ENCODE data around the gene ABLIM2. TPM values are rescaled to one million over a fixed set of nuclear protein-coding genes. Genes with fewer than 3 reads are reported as not detected.

Gene ABLIM2
- polyA plus RNA-seq, 2 of the 4 experiments (the other 2 are of a cell fraction): 0.21 to 0.40 TPM

GRCh38 chr4:7974425-7974824 lies 184.2 kb downstream of the ABLIM2 start:
- peaks cover 60% of the 10 kb centered on the region for H3K4me1 ChIP-seq
- CTCF ChIA-PET: no interaction called here
- POLR2A ChIA-PET: no interaction called here
- FAIRE-seq: no peak
- no peak for DNase-seq (ENCODE audit: low read depth in 1 of 2, low spot score in 1 of 2)
- H3K4me3 ChIP-seq: no peak overlapping the region
- H3K9me3 ChIP-seq: no peaks in the 10 kb centered on the region
- TF ChIP-seq POLR2AphosphoS2 (conservative IDR thresholded peaks at IDR 0.05; ENCODE audit: low read length): no peak
- TF ChIP-seq E2F6 (IDR thresholded peaks at IDR 0.05; ENCODE audit: borderline replicate concordance, low read depth): no peak
- no peak for TF ChIP-seq FOSB (CRISPR knock-in tag; IDR thresholded peaks at IDR 0.05)
- no peak for TF ChIP-seq REST (IDR thresholded peaks at IDR 0.05)
- TF ChIP-seq HES2 (IDR thresholded peaks at IDR 0.05): no peak
- no peak for TF ChIP-seq TFCP2L1 (CRISPR knock-in tag; IDR thresholded peaks at IDR 0.05)
- TF ChIP-seq EHMT2 (IDR thresholded peaks at IDR 0.05; ENCODE audit: low read depth): no peak
- TF ChIP-seq USF2 (IDR thresholded peaks at IDR 0.05): no peak
- TF ChIP-seq CEBPB (IDR thresholded peaks at IDR 0.05): no peak
- no peak for TF ChIP-seq BCL3 (IDR thresholded peaks at IDR 0.05)
- TF ChIP-seq ELK1 (IDR thresholded peaks at IDR 0.05; ENCODE audit: low read depth, low read length): no peak
- TF ChIP-seq MAX (IDR thresholded peaks at IDR 0.05): no peak
- no peak for TF ChIP-seq POLR2A (IDR thresholded peaks at IDR 0.05; ENCODE audit: low read length)
- no peak overlapping the region for H3K27ac ChIP-seq
- ATAC-seq: no peak
- 100% methylated on average over 1 of the region's 1 CpG for WGBS (ENCODE audit: missing lambda C conversion rate)
- no peak overlapping the region for H3K4me2 ChIP-seq

GRCh38 chr4:7973545-7973981 lies 185.1 kb downstream of the ABLIM2 start:
- Histone ChIP-seq H3K4me3 (no peak overlapping the region), H3K4me1 (peaks cover 58% of the 10 kb centered on the region), H3K9me3 (no peaks in the 10 kb centered on the region), H3K4me2 (no peak overlapping the region), H3K27ac (peak overlapping the region; percentile 10 to 97; a peak in 3 of 6 replicates)
- TF ChIP-seq RNF2 (IDR thresholded peaks at IDR 0.05; ENCODE audit: borderline replicate concordance, low read depth) (no peak), JUNB (IDR thresholded peaks at IDR 0.05) (no peak), CBX8 (IDR thresholded peaks at IDR 0.05) (no peak), MYC (IDR thresholded peaks at IDR 0.05; ENCODE audit: borderline replicate concordance, low read length) (no peak), CEBPB (IDR thresholded peaks at IDR 0.05) (no peak), KDM1A (IDR thresholded peaks at IDR 0.05; ENCODE audit: low read depth) (no peak), CHD2 (IDR thresholded peaks at IDR 0.05; ENCODE audit: low read length, partially characterized antibody) (no peak), PHF8 (IDR thresholded peaks at IDR 0.05; ENCODE audit: borderline replicate concordance, low read depth) (no peak), CBX2 (IDR thresholded peaks at IDR 0.05; ENCODE audit: borderline replicate concordance, low read depth) (no peak), EHMT2 (IDR thresholded peaks at IDR 0.05; ENCODE audit: low read depth) (no peak), CTCF (IDR thresholded peaks at IDR 0.05) (no peak)
- FAIRE-seq (no peak), ATAC-seq (no peak), DNase-seq (ENCODE audit: low read depth in 1 of 2, low spot score in 1 of 2) (no peak)
- CTCF ChIA-PET: no interaction called here
- POLR2A ChIA-PET: no interaction called here
- WGBS (ENCODE audit: missing lambda C conversion rate): 43% methylated on average over 7 of the region's 10 CpGs
